HCEC 1CT (cell line): ENCODE data around the gene CNTN1.
"Not testable (repeated sequence)": the region's sequence is repeated elsewhere in the genome, so short reads cannot be mapped to it uniquely, and the experiment has no call there.

Experiments
- DNase-seq: peaks from one replicate; pipeline ENCODE4 v3.0.0-alpha.2; 2017

Gene CNTN1

GRCh38 chr12:41053046-41053445, 360.8 kb downstream of the CNTN1 start:
- DNase-seq = no peak

- DNase-seq = peak; percentile 9
Measured at GRCh38 chr12:41055875-41056577, 363.8 kb downstream of the CNTN1 start.

GRCh38 chr12:41058266-41058665, 366.0 kb downstream of the CNTN1 start:
- peak; percentile 1 for DNase-seq

GRCh38 chr12:41061192-41061591, 369.0 kb downstream of the CNTN1 start:
- no peak for DNase-seq

GRCh38 chr12:41064411-41064810, 372.2 kb downstream of the CNTN1 start:
- no peak for DNase-seq

- no peak for DNase-seq
Measured at GRCh38 chr12:41067941-41068645, 375.9 kb downstream of the CNTN1 start.

GRCh38 chr12:41073633-41074472, 381.6 kb downstream of the CNTN1 start:
- DNase-seq = no peak

GRCh38 chr12:41074473-41074769, 382.2 kb downstream of the CNTN1 start:
- DNase-seq = no peak

- DNase-seq = no peak
Measured at GRCh38 chr12:41076114-41076513, 383.9 kb downstream of the CNTN1 start.

- not testable (repeated sequence) for DNase-seq
Measured at GRCh38 chr12:41081241-41081640, 389.0 kb downstream of the CNTN1 start.

- DNase-seq = no peak
Measured at GRCh38 chr12:41089438-41089837, 397.2 kb downstream of the CNTN1 start.

- no peak for DNase-seq
Measured at GRCh38 chr12:41092115-41092514, 399.9 kb downstream of the CNTN1 start.

- DNase-seq = no peak
Measured at GRCh38 chr12:41096797-41097196, 404.6 kb downstream of the CNTN1 start.

GRCh38 chr12:41100572-41100971, 408.3 kb downstream of the CNTN1 start:
- no peak for DNase-seq

- DNase-seq = no peak
Measured at GRCh38 chr12:41101806-41102205, 409.6 kb downstream of the CNTN1 start.

GRCh38 chr12:41103614-41104013, 411.4 kb downstream of the CNTN1 start:
- DNase-seq = peak; percentile 31

- DNase-seq = no peak
Measured at GRCh38 chr12:41106315-41106714, 414.1 kb downstream of the CNTN1 start.

- no peak for DNase-seq
Measured at GRCh38 chr12:41108032-41108431, 415.8 kb downstream of the CNTN1 start.

GRCh38 chr12:41112903-41113302, 420.7 kb downstream of the CNTN1 start:
- no peak for DNase-seq

- DNase-seq = no peak
Measured at GRCh38 chr12:41120211-41120610, 428.0 kb downstream of the CNTN1 start.

- no peak for DNase-seq
Measured at GRCh38 chr12:41121374-41121773, 429.1 kb downstream of the CNTN1 start.
